GM23338 (cell line): ENCODE data around the gene SFI1. TPM values are rescaled to one million over a fixed set of nuclear protein-coding genes. Genes with fewer than 3 reads are reported as not detected.

Experiments
- ATAC-seq: fragments of 200-7000 bp; cut with Tn5 transposase; 3 replicates; pipeline ENCODE4 v1.9.1; 2020
- DNase-seq: peaks from one replicate; pipeline ENCODE4 v3.0.0-alpha.2; 2015; ENCODE audit warnings: low spot score
- H2AFZ ChIP-seq: fragments of 200-600 bp; sonication (generic); 2 replicates; pipeline ENCODE4 v1.8.0; 2016; ENCODE audit warnings: antibody characterized with exemption, mild to moderate bottlenecking, moderate library complexity
- H3F3A ChIP-seq: fragments of 200-600 bp; sonication (generic); replicated peaks from 2 replicates; pipeline ENCODE4 v1.8.0; 2017; ENCODE audit warnings: antibody characterized with exemption, mixed run types, low read depth
- H3K27ac ChIP-seq: fragments of 200-600 bp; sonication (generic); 2 replicates; pipeline ENCODE4 v1.6.1; 2016; ENCODE audit warnings: low read depth
- H3K27me3 ChIP-seq: fragments of 200-600 bp; sonication (generic); 2 replicates; pipeline ENCODE4 v1.8.0; 2016; ENCODE audit warnings: mild to moderate bottlenecking, mixed run types, moderate library complexity; ENCODE audit not compliant: insufficient read depth
- H3K36me3 ChIP-seq: fragments of 200-600 bp; sonication (generic); 2 replicates; pipeline ENCODE4 v1.8.0; 2016; ENCODE audit warnings: mild to moderate bottlenecking; ENCODE audit not compliant: insufficient read depth
- H3K4me1 ChIP-seq: fragments of 200-600 bp; sonication (generic); 2 replicates; pipeline ENCODE4 v1.8.0; 2016; ENCODE audit warnings: mild to moderate bottlenecking, moderate library complexity; ENCODE audit not compliant: insufficient read depth
- H3K4me2 ChIP-seq: fragments of 200-600 bp; sonication (generic); 2 replicates; pipeline ENCODE4 v1.7.1; 2017; ENCODE audit warnings: mixed run types
- H3K4me3 ChIP-seq: fragments of 200-600 bp; sonication (generic); 2 replicates; pipeline ENCODE4 v1.6.1; 2016; ENCODE audit warnings: mixed run types
- H3K79me2 ChIP-seq: fragments of 200-600 bp; sonication (generic); replicated peaks from 2 replicates; pipeline ENCODE4 v1.8.0; 2017; ENCODE audit warnings: mild to moderate bottlenecking; ENCODE audit not compliant: insufficient read depth
- H3K9me2 ChIP-seq: fragments of 200-600 bp; sonication (generic); 2 replicates; pipeline ENCODE4 v1.8.0; 2017; ENCODE audit not compliant: insufficient read depth
- H4K20me1 ChIP-seq: fragments of 200-600 bp; sonication (generic); replicated peaks from 2 replicates; pipeline ENCODE4 v1.8.0; 2017; ENCODE audit warnings: mild to moderate bottlenecking; ENCODE audit not compliant: insufficient read depth
- H3K27ac Mint-ChIP-seq: 2 replicates; pipeline ENCODE4 v1.8.0; 2020; ENCODE audit warnings: inconsistent platforms, mild to moderate bottlenecking, moderate library complexity, mixed read lengths
- H3K27me3 Mint-ChIP-seq: 3 replicates; pipeline ENCODE4 v1.8.0; 2022; ENCODE audit warnings: low read depth, mild to moderate bottlenecking, moderate library complexity, mixed read lengths, inconsistent platforms; ENCODE audit not compliant: insufficient read depth, poor library complexity
- H3K36me3 Mint-ChIP-seq: 3 replicates; pipeline ENCODE4 v1.8.0; 2021; ENCODE audit warnings: low read depth, mild to moderate bottlenecking, inconsistent platforms, moderate library complexity, mixed read lengths
- H3K4me1 Mint-ChIP-seq: 3 replicates; pipeline ENCODE4 v1.8.0; 2020; ENCODE audit warnings: mild to moderate bottlenecking, inconsistent platforms, mixed read lengths
- H3K4me3 Mint-ChIP-seq: 3 replicates; pipeline ENCODE4 v1.8.0; 2021; ENCODE audit warnings: moderate library complexity, mild to moderate bottlenecking, inconsistent platforms, mixed read lengths
- H3K9me3 Mint-ChIP-seq: 3 replicates; pipeline ENCODE4 v1.8.0; 2020; ENCODE audit warnings: moderate library complexity, mild to moderate bottlenecking, inconsistent platforms, mixed read lengths
- CREB1 ChIP-seq: fragments of 250-450 bp; sonication (Bioruptor Pico); IDR thresholded peaks from 2 replicates; pipeline ENCODE4 v1.5.0; 2020; ENCODE audit warnings: low read depth, mild to moderate bottlenecking, moderate library complexity
- EZH2 ChIP-seq: fragments of 200-600 bp; sonication (generic); IDR thresholded peaks from one replicate; pipeline ENCODE4 v1.8.0; 2017; ENCODE audit warnings: antibody characterized with exemption, mild to moderate bottlenecking, low read depth; ENCODE audit not compliant: unreplicated experiment
- EZH2phosphoT487 ChIP-seq: fragments of 200-600 bp; sonication (generic); IDR thresholded peaks from one replicate; pipeline ENCODE4 v1.8.1; 2018; ENCODE audit warnings: antibody characterized with exemption; ENCODE audit not compliant: unreplicated experiment
- JUNB ChIP-seq: IDR thresholded peaks from one replicate; pipeline ENCODE4 v1.6.1; 2016; ENCODE audit warnings: antibody characterized with exemption; ENCODE audit not compliant: unreplicated experiment
- NANOG ChIP-seq: IDR thresholded peaks from 2 replicates; pipeline ENCODE4 v1.6.1; 2016; ENCODE audit warnings: antibody characterized with exemption, borderline replicate concordance
- POLR2AphosphoS5 ChIP-seq: IDR thresholded peaks from 2 replicates; pipeline ENCODE4 v1.6.1; 2016; ENCODE audit warnings: antibody characterized with exemption, low read depth
- REST ChIP-seq: IDR thresholded peaks from one replicate; pipeline ENCODE4 v1.6.1; 2018; ENCODE audit warnings: antibody characterized with exemption; ENCODE audit not compliant: unreplicated experiment
- STAT1 ChIP-seq: IDR thresholded peaks from one replicate; pipeline ENCODE4 v1.6.1; 2016; ENCODE audit warnings: antibody characterized with exemption; ENCODE audit not compliant: unreplicated experiment
- ZNF114 ChIP-seq: fragments of 250-450 bp; sonication (Bioruptor Pico); IDR thresholded peaks from 2 replicates; pipeline ENCODE4 v1.5.0; 2020; ENCODE audit warnings: mild to moderate bottlenecking, moderate library complexity
- ZNF331 ChIP-seq: fragments of 250-450 bp; sonication (Bioruptor Pico); IDR thresholded peaks from 2 replicates; pipeline ENCODE4 v1.5.0; 2020; ENCODE audit warnings: low read depth, mild to moderate bottlenecking, moderate library complexity
- polyA plus RNA-seq: library from polyadenylated mRNA; unstranded; fragments of >200 nt; fragmentation: Nextera tagmentation; extraction: Ambion mirVana; gene quantifications from 2 replicates; pipeline ENCODE4 v1.2.1, GENCODE V29; 2016
- total RNA-seq: library from RNA; depleted of rRNA; stranded (reverse); fragments of >200 nt; shearing (Covaris generic); gene quantifications from 2 replicates; pipeline ENCODE4 v1.2.3, GENCODE V29; 2014
- TF ChIP-seq, protein P1 (sequence below): fragments of 250-450 bp; sonication (Bioruptor Pico); IDR thresholded peaks from 2 replicates; pipeline ENCODE4 v1.5.0; 2020; ENCODE audit warnings: mild to moderate bottlenecking, moderate library complexity
- TF ChIP-seq, protein P2 (sequence below): IDR thresholded peaks from 2 replicates; pipeline ENCODE4 v1.6.1; 2016; ENCODE audit warnings: antibody characterized with exemption
- TF ChIP-seq, protein P3 (sequence below), 2 experiments: fragments of 200-600 bp in 1 of 2; sonication (generic) in 1 of 2; conservative IDR thresholded peaks; 2 replicates each; pipeline versions ENCODE4 v1.5.1 to v1.6.1; 2016 to 2017; ENCODE audit warnings: antibody characterized with exemption in 2 of 2, low read depth in 2 of 2, mild to moderate bottlenecking in 2 of 2, moderate library complexity in 1 of 2

The SFI1 gene
- total and polyA plus RNA-seq, 2 experiments from 2014 or later: 16.7 to 25.6 TPM

DNA sequence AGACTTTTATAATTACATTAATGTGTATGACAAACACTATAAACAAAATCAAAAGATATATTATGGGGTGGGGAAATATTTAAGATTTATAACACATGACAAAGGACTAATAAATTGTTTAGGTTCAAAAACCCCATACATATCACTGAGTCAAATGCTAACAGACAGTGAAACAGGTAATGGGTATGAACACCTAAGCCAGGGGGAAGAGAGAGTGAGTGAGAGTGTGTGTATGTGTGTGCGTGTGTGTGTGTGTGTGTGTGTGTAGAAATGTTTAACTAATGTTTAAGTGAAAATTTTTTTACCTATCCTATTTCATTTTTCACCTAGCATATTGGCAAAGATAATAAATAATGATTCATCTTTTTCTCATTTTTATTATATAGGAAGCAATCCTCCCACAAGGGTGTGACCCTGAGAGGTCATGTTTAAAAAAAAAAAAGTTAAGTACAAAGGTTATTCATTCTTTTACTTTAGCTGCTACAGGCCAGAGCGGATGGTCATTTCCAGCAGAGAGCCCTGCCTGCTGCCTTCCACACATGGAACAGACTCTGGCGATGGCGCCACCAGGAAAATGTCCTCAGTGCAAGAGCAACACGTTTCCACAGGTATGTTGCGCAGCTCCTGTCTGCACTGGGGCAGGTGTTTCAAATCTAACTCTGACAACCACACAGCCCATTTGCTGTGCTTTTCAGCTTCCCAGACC lies 92.8 kb downstream of the SFI1 start:
- no peak for DNase-seq
- no peak for ATAC-seq
- Mint-ChIP-seq H3K4me3 (no peak overlapping the region), H3K36me3 (peaks cover 28% of the 10 kb centered on the region), H3K4me1 (no peaks in the 10 kb centered on the region), H3K9me3 (peaks cover 8% of the 10 kb centered on the region), H3K27ac (no peak overlapping the region), H3K27me3 (peaks cover 4% of the 10 kb centered on the region)
- Histone ChIP-seq H4K20me1 (no peaks in the 10 kb centered on the region; the same call in 1 of the 2 replicates), H2AFZ (no peak overlapping the region), H3K9me2 (no peaks in the 10 kb centered on the region), H3K4me3 (no peak overlapping the region), H3F3A (no peaks in the 10 kb centered on the region), H3K27me3 (no peaks in the 10 kb centered on the region), H3K79me2 (no peaks in the 10 kb centered on the region), H3K4me1 (no peaks in the 10 kb centered on the region), H3K27ac (no peak overlapping the region), H3K36me3 (no peaks in the 10 kb centered on the region; the same call in 1 of the 2 replicates), H3K4me2 (no peak overlapping the region)
- TF ChIP-seq STAT1: no peak
- no peak for TF ChIP-seq POLR2AphosphoS5
- no peak for TF ChIP-seq ZNF114
- TF ChIP-seq EZH2phosphoT487: no peak
- TF ChIP-seq, protein P1, sequence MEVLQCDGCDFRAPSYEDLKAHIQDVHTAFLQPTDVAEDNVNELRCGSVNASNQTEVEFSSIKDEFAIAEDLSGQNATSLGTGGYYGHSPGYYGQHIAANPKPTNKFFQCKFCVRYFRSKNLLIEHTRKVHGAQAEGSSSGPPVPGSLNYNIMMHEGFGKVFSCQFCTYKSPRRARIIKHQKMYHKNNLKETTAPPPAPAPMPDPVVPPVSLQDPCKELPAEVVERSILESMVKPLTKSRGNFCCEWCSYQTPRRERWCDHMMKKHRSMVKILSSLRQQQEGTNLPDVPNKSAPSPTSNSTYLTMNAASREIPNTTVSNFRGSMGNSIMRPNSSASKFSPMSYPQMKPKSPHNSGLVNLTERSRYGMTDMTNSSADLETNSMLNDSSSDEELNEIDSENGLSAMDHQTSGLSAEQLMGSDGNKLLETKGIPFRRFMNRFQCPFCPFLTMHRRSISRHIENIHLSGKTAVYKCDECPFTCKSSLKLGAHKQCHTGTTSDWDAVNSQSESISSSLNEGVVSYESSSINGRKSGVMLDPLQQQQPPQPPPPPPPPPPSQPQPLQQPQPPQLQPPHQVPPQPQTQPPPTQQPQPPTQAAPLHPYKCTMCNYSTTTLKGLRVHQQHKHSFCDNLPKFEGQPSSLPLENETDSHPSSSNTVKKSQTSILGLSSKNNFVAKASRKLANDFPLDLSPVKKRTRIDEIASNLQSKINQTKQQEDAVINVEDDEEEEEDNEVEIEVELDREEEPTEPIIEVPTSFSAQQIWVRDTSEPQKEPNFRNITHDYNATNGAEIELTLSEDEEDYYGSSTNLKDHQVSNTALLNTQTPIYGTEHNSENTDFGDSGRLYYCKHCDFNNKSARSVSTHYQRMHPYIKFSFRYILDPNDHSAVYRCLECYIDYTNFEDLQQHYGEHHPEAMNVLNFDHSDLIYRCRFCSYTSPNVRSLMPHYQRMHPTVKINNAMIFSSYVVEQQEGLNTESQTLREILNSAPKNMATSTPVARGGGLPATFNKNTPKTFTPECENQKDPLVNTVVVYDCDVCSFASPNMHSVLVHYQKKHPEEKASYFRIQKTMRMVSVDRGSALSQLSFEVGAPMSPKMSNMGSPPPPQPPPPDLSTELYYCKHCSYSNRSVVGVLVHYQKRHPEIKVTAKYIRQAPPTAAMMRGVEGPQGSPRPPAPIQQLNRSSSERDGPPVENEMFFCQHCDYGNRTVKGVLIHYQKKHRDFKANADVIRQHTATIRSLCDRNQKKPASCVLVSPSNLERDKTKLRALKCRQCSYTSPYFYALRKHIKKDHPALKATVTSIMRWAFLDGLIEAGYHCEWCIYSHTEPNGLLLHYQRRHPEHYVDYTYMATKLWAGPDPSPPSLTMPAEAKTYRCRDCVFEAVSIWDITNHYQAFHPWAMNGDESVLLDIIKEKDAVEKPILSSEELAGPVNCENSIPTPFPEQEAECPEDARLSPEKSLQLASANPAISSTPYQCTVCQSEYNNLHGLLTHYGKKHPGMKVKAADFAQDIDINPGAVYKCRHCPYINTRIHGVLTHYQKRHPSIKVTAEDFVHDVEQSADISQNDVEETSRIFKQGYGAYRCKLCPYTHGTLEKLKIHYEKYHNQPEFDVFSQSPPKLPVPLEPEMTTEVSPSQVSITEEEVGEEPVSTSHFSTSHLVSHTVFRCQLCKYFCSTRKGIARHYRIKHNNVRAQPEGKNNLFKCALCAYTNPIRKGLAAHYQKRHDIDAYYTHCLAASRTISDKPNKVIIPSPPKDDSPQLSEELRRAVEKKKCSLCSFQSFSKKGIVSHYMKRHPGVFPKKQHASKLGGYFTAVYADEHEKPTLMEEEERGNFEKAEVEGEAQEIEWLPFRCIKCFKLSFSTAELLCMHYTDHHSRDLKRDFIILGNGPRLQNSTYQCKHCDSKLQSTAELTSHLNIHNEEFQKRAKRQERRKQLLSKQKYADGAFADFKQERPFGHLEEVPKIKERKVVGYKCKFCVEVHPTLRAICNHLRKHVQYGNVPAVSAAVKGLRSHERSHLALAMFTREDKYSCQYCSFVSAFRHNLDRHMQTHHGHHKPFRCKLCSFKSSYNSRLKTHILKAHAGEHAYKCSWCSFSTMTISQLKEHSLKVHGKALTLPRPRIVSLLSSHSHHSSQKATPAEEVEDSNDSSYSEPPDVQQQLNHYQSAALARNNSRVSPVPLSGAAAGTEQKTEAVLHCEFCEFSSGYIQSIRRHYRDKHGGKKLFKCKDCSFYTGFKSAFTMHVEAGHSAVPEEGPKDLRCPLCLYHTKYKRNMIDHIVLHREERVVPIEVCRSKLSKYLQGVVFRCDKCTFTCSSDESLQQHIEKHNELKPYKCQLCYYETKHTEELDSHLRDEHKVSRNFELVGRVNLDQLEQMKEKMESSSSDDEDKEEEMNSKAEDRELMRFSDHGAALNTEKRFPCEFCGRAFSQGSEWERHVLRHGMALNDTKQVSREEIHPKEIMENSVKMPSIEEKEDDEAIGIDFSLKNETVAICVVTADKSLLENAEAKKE (CRISPR knock-in tag): no peak
- TF ChIP-seq ZNF331 (CRISPR knock-in tag): no peak
- TF ChIP-seq, protein P2, sequence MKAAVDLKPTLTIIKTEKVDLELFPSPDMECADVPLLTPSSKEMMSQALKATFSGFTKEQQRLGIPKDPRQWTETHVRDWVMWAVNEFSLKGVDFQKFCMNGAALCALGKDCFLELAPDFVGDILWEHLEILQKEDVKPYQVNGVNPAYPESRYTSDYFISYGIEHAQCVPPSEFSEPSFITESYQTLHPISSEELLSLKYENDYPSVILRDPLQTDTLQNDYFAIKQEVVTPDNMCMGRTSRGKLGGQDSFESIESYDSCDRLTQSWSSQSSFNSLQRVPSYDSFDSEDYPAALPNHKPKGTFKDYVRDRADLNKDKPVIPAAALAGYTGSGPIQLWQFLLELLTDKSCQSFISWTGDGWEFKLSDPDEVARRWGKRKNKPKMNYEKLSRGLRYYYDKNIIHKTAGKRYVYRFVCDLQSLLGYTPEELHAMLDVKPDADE: no peak
- no peak for TF ChIP-seq EZH2
- TF ChIP-seq JUNB: no peak
- TF ChIP-seq, protein P3, sequence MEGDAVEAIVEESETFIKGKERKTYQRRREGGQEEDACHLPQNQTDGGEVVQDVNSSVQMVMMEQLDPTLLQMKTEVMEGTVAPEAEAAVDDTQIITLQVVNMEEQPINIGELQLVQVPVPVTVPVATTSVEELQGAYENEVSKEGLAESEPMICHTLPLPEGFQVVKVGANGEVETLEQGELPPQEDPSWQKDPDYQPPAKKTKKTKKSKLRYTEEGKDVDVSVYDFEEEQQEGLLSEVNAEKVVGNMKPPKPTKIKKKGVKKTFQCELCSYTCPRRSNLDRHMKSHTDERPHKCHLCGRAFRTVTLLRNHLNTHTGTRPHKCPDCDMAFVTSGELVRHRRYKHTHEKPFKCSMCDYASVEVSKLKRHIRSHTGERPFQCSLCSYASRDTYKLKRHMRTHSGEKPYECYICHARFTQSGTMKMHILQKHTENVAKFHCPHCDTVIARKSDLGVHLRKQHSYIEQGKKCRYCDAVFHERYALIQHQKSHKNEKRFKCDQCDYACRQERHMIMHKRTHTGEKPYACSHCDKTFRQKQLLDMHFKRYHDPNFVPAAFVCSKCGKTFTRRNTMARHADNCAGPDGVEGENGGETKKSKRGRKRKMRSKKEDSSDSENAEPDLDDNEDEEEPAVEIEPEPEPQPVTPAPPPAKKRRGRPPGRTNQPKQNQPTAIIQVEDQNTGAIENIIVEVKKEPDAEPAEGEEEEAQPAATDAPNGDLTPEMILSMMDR (conservative IDR thresholded peaks at IDR 0.05; ENCODE audit: low read depth in 2 of 2): no peak
- TF ChIP-seq REST: no peak
- TF ChIP-seq CREB1: no peak
- no peak for TF ChIP-seq NANOG
